ENCODE results near the gene S100A2.
"Not testable (repeated sequence)": the region's sequence is repeated elsewhere in the genome, so short reads cannot be mapped to it uniquely, and the experiment has no call there.

Gene S100A2

DNA sequence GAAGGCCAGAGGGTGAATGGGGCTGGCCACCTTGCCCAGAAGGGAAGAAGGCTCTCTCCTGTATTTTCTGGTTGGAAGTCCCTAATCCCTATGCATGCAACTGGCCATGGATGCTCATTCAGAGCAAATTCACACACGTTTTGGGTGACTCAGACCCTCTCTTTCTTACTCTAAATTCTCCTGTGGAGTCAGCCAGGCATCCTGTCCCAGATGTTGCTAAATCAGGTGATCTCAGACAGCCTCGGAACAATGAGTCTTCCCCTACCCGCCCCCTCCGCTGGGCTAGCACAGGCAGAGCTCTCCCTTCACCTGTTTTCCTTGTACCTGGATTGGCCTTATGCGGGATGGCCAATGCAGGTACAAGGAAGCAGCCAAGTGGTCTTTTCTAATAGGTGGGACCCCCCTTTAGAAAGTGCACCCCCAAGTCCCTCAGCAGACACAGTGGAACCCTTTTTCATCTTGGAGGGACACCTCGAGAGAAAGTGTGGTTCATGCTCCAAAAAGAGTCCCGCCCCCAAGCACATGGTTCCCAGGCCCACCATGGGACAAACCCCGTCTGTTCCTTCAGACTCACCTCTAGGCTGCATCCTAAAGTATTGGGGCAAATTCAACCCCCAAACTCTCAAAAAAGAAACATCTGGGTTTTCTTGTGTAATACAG is 38.5 kb downstream of the S100A2 start:
- no peak for DNase-seq

DNA sequence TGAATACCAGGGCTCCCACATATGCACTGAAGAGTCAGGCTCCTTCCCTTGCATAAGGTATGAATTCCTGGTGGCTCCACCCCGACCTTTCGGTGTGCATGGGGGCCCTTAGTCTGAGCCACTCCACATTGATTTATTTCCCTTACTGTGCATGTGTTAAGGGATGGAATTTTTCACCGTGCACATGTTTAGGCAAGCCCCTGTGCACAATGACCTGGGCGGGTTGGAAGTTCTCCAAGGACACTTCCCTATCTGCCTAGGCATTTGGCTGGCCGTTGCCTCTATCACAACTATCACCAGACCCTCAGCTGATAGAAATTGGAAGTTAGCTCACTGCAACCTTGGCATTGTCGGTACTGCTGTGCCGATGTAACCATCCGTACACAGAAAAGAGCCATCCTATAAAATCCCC is 39.5 kb downstream of the S100A2 start:
- no peak for DNase-seq

DNA sequence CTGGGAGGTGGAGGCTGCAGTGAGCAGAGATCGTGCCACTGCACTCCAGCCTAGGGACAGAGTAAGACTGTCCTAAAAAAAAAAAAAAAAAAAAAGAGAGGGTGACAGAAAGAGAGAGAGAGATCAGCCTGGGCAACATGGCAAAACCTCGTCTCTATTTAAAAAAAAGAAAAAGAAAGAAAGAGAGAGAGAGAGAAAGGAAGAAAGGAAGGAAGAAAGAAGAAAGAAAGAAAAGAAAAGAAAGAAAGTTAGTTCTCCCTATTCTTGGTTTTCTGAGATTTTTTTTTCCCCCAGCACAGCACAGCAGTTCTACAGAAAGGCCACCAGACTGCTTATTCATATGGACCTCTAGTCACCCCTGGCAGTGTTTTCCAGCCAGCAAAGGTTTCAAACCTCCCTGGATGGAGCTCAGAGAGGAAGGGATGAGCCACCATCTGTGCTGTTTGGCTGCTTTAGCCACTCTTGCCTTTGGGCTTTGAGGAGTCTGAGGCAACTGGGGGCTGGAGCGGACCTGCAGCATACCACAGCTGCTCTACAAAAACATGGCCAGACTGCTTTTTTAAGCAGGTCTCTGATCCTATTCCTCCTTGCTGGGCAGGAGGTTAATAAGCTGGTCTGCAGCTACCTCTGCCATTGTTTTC is 40.4 kb downstream of the S100A2 start:
- no peak for DNase-seq

DNA sequence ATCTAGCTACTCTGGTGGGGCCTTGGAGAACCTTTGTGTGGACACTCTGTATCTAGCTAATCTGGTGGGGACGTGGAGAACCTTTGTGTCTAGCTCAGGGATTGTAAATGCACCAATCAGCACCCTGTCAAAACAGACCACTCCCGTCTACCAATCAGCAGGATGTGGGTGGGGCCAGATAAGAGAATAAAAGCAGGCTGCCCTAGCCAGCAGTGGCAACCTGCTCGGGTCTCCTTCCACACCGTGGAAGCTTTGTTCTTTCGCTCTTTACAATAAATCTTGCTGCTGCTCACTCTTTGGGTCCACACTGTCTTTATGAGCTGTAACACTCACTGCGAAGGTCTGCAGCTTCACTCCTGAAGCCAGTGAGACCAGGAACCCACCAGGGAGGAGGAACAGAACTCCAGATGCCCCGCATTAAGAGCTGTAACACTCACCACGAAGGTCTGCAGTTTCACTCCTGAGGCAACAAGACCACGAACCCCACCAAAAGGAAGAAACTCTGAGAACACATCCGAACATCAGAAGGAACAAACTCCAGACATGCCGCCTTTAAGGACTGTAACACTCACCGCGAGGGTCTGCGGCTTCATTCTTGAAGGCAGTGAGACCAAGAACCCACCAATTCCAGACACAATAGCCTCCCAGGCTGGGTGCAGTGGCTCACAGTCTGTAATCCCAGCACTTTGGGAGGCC is 43.1 kb downstream of the S100A2 start:
- DNase-seq = not testable (repeated sequence)

DNA sequence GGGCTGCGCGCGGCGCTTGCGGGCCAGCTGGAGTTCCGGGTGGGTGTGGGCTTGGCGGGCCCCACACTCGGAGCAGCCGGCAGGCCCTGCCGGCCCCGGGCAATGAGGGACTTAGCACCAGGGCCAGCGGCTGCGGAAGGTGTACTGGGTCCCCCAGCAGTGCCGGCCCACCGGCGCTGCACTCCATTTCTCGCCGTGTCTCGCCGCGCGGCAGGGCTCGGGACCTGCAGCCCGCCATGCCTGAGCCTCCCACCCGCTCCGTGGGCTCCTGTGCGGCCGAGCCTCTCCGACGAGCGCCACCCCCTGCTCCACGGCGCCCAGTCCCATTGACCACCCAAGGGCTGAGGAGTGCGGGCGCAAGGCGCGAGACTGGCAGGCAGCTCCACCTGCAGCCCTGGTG is 43.8 kb downstream of the S100A2 start:
- DNase-seq = not testable (repeated sequence)

DNA sequence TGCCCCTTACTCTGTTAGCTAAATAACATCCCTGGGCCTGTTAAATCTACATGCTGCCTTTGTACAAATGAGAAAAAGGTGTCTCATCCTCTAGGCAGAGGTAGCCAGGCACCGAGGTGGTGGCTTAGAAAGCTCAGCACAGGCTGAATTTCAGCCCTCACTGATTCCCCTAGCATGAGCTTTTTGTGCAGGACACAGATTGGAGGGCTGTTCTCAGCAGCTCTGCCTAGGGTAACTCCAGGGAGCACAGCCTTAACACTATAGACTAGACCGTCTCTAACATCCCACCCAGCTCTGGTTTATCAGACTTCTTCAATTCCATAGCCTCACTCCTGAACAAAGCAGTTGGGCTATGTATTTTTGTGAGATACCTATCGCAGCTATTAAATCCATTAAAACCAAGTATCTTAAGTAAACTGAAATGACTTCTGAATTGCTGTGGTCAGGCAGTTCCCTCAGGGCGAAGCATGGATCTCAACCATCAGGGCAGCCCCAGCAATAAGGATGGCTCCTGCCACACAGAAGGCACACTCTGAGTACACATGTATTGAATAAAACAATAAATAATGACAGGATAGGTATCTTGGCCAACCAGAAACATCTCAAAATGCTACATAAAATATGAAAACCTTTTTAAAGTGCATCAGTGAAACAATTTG is 44.7 kb downstream of the S100A2 start:
- no peak for DNase-seq

DNA sequence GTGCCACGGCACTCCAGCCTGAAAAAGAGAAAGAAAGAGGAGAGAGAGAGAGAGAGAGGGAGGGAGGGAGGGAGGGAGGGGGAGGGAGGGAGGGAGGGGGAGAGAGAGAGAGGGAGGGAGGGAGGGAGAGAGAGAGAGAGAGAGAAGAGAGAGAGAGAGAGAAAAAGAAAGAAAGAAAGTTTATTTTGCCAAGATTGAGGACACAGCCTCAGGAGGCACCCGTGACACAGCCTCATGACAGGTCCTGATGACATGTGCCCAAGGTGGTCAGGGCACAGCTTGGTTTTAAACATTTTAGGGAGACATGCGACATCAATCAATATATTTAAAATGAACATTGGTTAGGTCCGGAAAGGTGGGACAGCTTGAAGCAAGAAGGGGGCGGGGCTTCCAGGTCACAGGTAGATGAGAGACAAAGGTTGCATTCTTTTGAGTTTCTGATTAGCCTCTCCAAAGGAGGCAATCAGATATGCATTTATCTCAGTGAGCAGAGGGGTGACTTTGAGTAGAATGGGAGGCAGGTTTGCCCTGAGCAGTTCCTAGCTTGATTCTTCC is 45.4 kb downstream of the S100A2 start:
- DNase-seq = not testable (repeated sequence)

DNA sequence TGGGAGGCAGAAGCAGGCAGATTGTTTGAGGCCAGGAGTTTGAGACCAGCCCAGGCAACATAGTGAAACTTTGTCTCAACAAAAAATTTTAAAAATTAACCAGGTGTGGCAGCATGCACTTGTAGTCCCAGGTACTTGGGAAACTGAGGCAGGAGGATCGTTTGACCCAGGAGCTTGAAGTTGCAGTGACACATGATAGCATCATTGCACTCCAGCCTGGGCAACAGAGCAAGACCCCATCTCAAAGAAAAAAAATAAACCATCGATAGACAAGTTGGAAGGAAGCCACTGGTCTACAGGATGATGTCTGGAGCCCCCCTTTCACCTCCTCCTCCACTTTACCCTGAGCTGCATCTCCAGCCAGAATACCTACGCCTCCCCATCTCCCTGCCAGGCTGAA is 46.4 kb downstream of the S100A2 start:
- DNase-seq = no peak

DNA sequence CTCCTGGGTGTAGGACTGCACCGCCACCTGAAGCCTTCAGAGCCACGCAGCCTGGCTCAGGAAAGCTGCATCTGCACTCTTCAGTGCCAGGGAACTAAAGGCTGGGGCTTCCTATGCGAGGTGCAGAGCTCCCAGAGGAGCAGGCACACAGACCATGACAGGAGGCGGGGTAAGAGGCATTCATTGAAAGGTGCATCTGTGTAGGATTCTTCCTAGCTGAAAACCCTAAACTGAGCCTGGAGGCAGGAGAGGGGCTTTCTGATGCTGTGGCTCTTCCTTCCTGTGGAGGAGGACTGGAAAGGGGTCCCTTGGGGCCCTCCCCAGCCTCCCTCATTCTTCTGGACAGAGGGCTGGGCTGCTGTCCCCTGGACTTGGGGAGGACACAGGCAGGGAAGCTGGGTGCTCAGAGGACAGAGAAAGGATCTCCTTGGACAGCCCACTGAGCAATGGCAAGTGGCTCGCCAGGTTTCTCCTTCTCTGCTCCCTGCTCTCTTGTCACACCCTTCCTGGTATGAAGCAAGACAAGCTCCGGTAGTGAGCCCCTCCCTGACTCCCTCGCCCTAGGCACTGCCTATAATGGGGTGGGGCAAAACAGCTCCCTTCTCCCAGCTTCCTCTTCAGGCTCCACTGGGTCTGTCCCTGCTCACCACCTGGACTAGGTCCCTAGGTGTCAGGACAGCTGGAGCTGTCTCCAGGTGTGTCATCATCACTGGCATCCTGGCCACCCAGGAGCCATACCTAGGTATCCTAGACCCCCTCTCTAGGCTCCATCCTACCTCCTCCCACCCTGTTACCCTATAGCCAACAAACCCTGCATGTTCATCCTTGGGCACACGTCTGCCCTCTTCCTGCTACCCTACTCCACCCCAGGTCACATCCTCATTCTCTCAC is 49.9 kb downstream of the S100A2 start:
- DNase-seq = no peak

DNA sequence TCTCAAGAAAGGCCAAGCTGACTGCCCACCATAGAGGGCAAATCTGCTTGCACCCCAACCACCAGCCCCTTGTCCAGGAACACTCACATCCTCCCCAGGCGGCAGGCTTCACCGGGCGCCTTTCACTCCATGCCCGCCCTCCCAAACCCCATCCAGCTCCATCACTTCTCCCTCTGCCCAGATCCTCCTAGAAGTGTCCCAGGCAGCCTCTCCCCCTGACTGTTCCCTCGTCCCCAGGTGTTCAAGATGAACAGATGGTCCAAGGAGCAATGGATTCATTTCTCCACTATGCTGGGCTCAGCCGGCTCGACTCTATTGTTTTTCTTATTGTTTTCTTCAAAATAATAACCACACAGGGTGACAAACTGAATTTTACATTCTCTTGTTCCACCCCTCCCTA is 52.0 kb downstream of the S100A2 start:
- DNase-seq = no peak

DNA sequence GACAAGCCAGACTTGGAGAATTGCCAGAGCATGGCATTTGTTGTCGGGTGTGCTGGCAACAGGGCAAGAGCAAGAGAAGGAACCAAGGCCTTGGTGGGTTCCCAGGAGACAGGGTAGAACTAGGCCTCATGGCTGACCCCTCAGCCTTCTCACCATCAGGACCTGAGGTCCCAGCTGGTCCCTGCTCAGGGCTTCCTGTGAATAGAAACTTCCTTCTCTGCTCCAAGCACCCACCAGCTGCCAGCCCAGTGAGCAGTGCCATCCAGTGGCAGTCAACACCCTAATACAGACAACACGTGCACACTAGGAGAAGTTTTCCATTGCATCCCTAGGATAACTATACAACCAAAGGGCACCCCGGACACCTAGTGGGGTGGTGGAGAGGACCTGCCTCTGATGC is 52.6 kb downstream of the S100A2 start:
- no peak for DNase-seq
